ENCODE data around the gene FAM47A.

- TF ChIP-seq, protein P1, sequence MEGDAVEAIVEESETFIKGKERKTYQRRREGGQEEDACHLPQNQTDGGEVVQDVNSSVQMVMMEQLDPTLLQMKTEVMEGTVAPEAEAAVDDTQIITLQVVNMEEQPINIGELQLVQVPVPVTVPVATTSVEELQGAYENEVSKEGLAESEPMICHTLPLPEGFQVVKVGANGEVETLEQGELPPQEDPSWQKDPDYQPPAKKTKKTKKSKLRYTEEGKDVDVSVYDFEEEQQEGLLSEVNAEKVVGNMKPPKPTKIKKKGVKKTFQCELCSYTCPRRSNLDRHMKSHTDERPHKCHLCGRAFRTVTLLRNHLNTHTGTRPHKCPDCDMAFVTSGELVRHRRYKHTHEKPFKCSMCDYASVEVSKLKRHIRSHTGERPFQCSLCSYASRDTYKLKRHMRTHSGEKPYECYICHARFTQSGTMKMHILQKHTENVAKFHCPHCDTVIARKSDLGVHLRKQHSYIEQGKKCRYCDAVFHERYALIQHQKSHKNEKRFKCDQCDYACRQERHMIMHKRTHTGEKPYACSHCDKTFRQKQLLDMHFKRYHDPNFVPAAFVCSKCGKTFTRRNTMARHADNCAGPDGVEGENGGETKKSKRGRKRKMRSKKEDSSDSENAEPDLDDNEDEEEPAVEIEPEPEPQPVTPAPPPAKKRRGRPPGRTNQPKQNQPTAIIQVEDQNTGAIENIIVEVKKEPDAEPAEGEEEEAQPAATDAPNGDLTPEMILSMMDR (IDR thresholded peaks at IDR 0.05), result no peak
- no peak for TF ChIP-seq POLR2A (IDR thresholded peaks at IDR 0.05)
- no peak for TF ChIP-seq POLR2AphosphoS5 (IDR thresholded peaks at IDR 0.05)
These were observed 6.1 kb downstream of the FAM47A start for GRCh38 chrX:34126011-34126410.

Data from prostate gland (tissue), 2 donors.